Stimulated activated CD8-positive, alpha-beta memory T cell treated with anti-CD3 and anti-CD28 coated beads, Interleukin-15, amount 100 ng/mL, for 4 hours (primary cell): ENCODE results near the gene KRTAP10-12.

Source experiments
- DNase-seq, 2 donors: peaks; one replicate each; pipeline ENCODE4 v3.0.0-alpha.2; 2020; ENCODE audit warnings: low read depth in 2 of 2

Gene KRTAP10-12

DNA sequence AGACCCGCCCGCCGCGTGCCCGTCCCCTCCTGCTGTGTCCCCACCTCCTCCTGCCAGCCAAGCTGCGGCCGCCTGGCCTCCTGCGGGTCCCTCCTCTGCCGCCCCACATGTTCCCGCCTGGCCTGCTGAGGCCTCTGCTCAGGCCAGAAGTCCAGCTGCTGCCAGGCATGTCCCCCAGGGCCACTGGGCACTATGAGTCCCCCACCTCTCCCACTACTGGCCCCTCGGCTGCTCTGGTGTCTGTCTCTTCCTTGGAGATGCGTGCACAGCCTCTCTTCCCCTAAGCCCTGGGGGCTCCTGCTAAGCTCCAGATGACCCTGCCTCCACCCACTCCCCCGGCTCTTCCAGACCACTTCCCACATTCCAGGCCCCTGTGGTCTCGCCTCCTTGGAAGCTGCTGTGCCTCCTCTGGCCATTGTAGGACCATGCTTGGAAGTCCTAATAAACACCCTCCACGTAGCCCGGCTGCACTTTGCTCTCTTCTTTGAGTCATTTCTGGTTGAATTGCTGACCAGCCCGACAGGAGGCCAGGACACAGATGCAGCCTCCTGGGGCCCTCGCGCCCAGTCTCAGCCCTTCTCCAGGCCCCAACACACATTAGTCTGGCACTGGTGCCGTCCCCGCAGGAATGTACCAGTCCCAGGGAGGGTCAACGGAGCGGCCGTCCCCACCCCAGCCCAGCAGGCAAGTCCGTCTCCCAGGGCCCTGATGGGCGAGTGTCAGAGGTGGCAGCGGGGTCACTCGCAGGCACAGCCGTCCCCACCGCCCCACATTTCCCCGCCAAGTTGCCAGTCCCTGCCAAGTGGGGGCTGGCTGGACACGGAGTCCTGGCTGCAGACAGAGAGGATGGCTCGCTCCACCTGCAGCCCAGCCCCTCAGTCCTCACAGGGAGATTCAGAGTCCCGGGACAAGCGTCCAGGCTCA, 1.1 kb downstream of the KRTAP10-12 start:
- no peak for DNase-seq

- no peak for DNase-seq
These were observed 2.6 kb downstream of the KRTAP10-12 start for GRCh38 chr21:44699502-44700001.

GRCh38 chr21:44700101-44701022, 3.4 kb downstream of the KRTAP10-12 start:
- DNase-seq: no peak

GRCh38 chr21:44701023-44701400, 4.0 kb downstream of the KRTAP10-12 start:
- DNase-seq: no peak

DNA sequence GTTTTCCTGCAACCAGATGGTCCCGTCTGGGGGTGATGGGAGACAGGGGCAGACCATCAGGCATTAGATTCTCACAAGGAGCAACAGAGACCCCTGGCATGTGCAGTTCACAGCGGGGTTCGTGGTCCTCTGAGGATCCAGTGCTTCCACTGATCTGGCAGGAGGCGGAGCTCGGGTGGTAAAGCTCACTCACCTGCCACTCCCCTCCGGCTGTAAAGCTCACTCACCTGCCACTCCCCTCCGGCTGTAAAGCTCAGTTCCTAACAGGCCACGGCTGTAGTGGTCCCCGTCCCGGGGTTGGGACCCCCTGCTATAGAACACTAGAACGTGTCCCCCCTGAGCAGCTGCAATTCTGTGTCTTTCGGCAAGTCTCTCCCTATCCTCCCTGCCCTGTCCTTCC, 4.6 kb downstream of the KRTAP10-12 start:
- no peak for DNase-seq

DNA sequence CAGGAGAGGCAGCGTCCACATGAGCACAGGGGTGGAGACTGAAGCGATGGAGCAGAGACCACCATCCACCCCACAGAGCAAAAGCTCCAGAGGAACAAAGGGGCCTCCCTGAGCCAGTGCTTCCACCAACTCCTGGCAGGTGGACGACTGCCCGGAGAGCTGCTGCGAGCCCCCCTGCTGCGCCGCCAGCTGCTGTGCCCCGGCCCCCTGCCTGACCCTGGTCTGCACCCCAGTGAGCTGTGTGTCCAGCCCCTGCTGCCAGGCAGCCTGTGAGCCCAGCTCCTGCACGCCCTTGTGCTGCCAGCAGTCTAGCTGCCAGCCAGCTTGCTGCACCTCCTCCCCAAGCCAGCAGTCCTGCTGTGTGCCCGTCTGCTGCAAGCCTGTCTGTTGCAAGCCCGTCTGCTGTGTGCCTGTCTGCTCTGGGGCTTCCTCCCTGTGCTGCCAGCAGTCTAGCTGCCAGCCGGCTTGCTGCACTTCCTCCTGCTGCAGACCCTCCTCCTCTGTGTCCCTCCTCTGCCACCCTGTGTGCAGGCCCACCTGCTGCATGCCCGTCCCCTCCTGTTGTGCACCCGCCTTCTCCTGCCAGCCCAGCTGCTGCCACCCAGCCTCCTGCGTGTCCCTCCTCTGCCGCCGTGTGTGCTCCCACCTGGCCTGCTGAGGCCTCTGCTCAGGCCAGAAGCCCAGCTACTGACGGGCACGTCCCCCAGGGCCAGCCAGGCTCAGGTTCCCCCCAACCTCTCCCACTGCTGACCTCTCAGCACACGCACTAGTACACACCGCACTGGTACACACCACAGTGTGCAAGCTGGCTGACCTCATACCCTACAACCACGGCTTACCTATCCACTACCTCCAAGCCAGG, 5.4 kb downstream of the KRTAP10-12 start:
- DNase-seq: no peak

- no peak for DNase-seq
These were observed 6.2 kb downstream of the KRTAP10-12 start for GRCh38 chr21:44702973-44703730.

- DNase-seq: no peak
These were observed 7.0 kb downstream of the KRTAP10-12 start for GRCh38 chr21:44703731-44704635.

- no peak for DNase-seq
These were observed 7.6 kb downstream of the KRTAP10-12 start for GRCh38 chr21:44704636-44705001.

- DNase-seq: no peak
These were observed 9.2 kb downstream of the KRTAP10-12 start for GRCh38 chr21:44706026-44706705.

DNA sequence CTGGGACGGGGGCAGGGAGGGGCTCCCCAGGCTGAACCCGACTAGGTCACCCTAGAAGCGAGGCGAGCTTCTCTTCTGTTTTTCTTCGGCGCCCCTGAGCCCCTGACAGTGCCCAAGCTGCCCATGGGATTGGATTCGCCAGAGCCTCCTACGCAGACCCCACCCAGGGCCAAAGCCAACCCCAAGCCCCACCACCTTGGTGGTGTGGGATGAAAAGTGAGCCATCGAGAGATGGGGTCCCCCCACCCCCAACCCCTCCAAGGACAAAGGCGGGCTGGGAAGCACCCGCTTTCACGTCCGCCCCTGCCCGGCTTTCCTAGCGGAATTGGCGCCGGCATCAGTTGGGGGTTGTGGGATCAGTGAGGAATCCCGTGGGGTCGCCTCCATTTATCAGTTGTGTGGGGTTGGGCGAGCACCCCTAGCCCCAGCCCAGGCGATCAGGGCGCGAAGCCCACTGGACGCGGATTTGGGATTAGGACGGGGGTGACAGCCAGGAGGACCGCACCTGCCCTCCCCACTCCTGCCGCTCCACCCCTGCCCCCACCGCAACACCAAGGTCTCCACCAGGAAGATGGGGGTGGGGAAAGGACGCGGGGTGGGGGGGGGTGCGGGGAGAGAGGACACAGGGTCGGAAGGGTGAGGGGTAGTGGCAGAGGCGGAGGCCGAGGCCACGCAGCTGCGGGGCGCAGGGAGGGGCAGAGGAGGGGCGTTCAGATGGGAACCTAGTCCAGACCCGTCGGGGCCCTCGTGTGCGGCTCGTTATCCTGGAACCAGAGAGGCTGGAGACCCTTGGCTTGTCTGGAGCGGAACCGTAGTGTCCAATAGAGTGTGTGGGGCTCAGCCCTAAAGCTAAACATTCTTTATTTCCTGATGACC, 10.0 kb downstream of the KRTAP10-12 start:
- DNase-seq: no peak

- no peak for DNase-seq
These were observed 11.4 kb downstream of the KRTAP10-12 start for GRCh38 chr21:44708213-44708865.

DNA sequence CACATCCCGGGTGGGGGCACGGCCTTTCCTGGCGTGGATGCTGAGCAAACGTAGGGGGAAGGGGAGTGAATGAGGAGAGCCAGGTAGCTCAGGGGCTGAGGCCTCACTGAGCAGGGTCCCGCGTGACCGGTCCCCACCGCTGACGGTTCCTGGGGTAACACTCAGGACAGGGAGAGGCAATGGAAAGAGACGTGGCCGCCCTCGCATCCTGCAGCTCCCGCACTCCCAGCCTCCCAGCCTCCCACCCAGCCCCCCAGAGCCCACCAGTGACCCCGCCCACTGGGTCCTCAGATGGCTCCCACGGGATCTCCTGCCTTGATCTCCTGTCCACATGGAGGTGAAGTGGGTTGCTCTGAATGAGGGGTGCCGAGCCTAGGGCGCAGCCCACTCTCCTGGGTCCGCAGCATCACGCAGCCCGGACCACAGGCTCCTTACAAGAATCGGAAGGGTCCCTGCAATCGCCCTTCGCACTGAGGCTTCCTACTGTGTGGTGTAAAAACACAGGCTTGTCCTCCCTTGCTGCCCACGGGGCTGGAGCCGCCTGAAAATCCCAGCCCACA, 12.0 kb downstream of the KRTAP10-12 start:
- no peak for DNase-seq

DNA sequence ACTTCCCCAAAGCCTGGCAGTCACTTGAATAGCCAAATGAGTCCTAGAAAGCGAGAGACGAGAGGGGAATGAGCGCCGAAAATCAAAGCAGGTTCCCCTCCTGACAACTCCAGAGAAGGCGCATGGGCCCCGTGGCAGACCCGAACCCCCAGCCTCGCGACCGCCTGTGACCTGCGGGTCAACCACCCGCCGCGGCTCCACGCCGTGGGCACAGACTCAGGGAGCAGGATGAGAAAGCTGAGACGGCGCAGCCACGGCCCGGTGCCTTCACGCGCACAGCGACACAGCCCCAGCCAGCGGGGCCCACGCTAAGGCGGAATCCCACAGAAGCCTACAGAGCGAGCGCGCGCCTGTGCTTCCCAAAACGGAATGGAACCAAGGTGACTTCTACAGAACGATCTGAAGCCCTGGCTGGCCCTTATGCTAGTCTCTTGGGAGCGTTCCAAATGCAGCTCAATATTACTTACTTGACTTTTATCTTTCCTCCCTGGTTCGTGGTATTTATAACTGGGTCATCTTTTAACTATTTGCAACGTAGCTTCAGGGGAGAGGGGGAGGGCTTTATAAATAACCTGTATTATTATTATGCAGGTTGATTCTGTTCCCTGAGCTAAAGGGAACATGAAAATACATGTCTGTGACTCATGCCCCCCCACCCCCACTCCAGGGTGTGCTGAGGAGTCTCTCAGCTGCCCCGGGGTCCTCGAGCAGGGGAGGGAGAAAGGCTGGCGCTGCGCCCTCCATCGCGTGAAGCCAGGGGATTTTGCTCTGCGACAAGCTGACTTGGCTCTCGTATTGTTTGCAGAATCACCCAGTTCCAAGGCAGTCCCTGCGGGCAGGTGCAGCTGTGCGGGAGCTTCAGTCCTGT, 12.7 kb downstream of the KRTAP10-12 start:
- DNase-seq: peak in 1 of 2 donors; percentile 20

- DNase-seq: no peak
These were observed 13.3 kb downstream of the KRTAP10-12 start for GRCh38 chr21:44710294-44710665.

GRCh38 chr21:44710756-44711326, 13.9 kb downstream of the KRTAP10-12 start:
- DNase-seq: no peak
